ENCODE data around the gene BRD4. TPM values are rescaled to one million over a fixed set of nuclear protein-coding genes. Genes with fewer than 3 reads are reported as not detected.

The BRD4 gene
- polyA plus RNA-seq, 1 donor from 2014 or later: 3.6 TPM

- H3K27me3 ChIP-seq (ENCODE audit: insufficient read depth, low read depth, low read length): no peaks in the 10 kb centered on the region
Observed at GRCh38 chr19:15200553-15201364, 131.6 kb downstream of the BRD4 start, which contains the start of gene NOTCH3. TSS of gene NOTCH3 (minus strand) at chr19:15200995. CDS start at chr19:15200905, 90 bp downstream.

More at GRCh38 chr19:15200553-15201364, 131.6 kb downstream of the BRD4 start, which contains the start of gene NOTCH3:
- Histone ChIP-seq H3K9me3 (ENCODE audit: low read length) (no peaks in the 10 kb centered on the region), H3K36me3 (ENCODE audit: insufficient read depth, low read length) (no peaks in the 10 kb centered on the region), H2AFZ (ENCODE audit: low read depth, low read length) (no peak within 1 kb of the TSS), H4K20me1 (ENCODE audit: insufficient read depth) (no peaks in the 10 kb centered on the region), H3K9ac (ENCODE audit: low read length) (peak within 1 kb of the TSS; percentile 49), H3K79me2 (replicated peaks; ENCODE audit: insufficient read depth, low read length) (peaks cover 7% of the 10 kb centered on the region), H3K4me2 (ENCODE audit: low read length) (no peak within 1 kb of the TSS), H3K27ac (ENCODE audit: low read length) (no peak within 1 kb of the TSS), H3K9me2 (ENCODE audit: insufficient read depth, low read length) (no peaks in the 10 kb centered on the region), H3K4me3 (ENCODE audit: low read length) (peak within 1 kb of the TSS; percentile 59), H3F3A (ENCODE audit: insufficient read depth, low read length, poor library complexity, severe bottlenecking) (no peaks in the 10 kb centered on the region)
- TF ChIP-seq REST (IDR thresholded peaks at IDR 0.05; ENCODE audit: borderline replicate concordance) (no peak), RAD21 (conservative IDR thresholded peaks at IDR 0.05) (no peak), TAF1 (IDR thresholded peaks at IDR 0.05; ENCODE audit: low read depth) (no peak), MXI1 (conservative IDR thresholded peaks at IDR 0.05; ENCODE audit: poor library complexity, severe bottlenecking) (no peak), EZH2 (IDR thresholded peaks at IDR 0.05; ENCODE audit: borderline replicate concordance, insufficient read depth, low read length, poor library complexity, severe bottlenecking) (no peak), EP300 (conservative IDR thresholded peaks at IDR 0.05; ENCODE audit: poor library complexity, severe bottlenecking) (no peak), CTCF (IDR thresholded peaks at IDR 0.05; ENCODE audit: poor library complexity, severe bottlenecking) (no peak), POLR2AphosphoS5 (IDR thresholded peaks at IDR 0.05) (no peak), SMC3 (conservative IDR thresholded peaks at IDR 0.05; ENCODE audit: poor library complexity) (no peak)

Measured in neural cell (in vitro differentiated cells).